HG02973 (cell line): ENCODE results near the gene OLAH.
"Not testable (repeated sequence)": the region's sequence is repeated elsewhere in the genome, so short reads cannot be mapped to it uniquely, and the experiment has no call there.

Source experiments
- ATAC-seq: cut with Tn5 transposase; IDR thresholded peaks from one replicate; pipeline ENCODE4 v1.9.1; 2021; ENCODE audit warnings: moderate library complexity; ENCODE audit not compliant: unreplicated experiment

OLAH gene

GRCh38 chr10:15043674-15044073 lies at the start of gene OLAH:
OLAH (plus strand) TSS chr10:15043943; CDS start chr10:15047289, 3,346 bp downstream.
- ATAC-seq = no peak

GRCh38 chr10:14995964-14996565 lies 47.7 kb upstream of the OLAH start:
- ATAC-seq = no peak

- not testable (repeated sequence) for ATAC-seq
Measured at GRCh38 chr10:15013530-15013929, 30.2 kb upstream of the OLAH start.

GRCh38 chr10:15015451-15015850 lies 28.3 kb upstream of the OLAH start:
- ATAC-seq = no peak

GRCh38 chr10:15020966-15021365 lies 22.8 kb upstream of the OLAH start:
- ATAC-seq = not testable (repeated sequence)

- not testable (repeated sequence) for ATAC-seq
Measured at GRCh38 chr10:15023079-15023478, 20.7 kb upstream of the OLAH start.

GRCh38 chr10:15024017-15025004 lies 19.4 kb upstream of the OLAH start:
- peak; percentile 59 for ATAC-seq

- ATAC-seq = not testable (repeated sequence)
Measured at GRCh38 chr10:15025040-15025439, 18.7 kb upstream of the OLAH start.

- ATAC-seq = no peak
Measured at GRCh38 chr10:15027741-15028140, 16.0 kb upstream of the OLAH start.

- no peak for ATAC-seq
Measured at GRCh38 chr10:15035385-15036301, 8.1 kb upstream of the OLAH start.

- no peak for ATAC-seq
Measured at GRCh38 chr10:15037691-15038090, 6.1 kb upstream of the OLAH start.

- ATAC-seq = no peak
Measured at GRCh38 chr10:15038416-15038815, 5.3 kb upstream of the OLAH start.

- no peak for ATAC-seq
Measured at GRCh38 chr10:15045380-15045779, 1.6 kb downstream of the OLAH start.

GRCh38 chr10:15046626-15047025 lies 2.9 kb downstream of the OLAH start:
- ATAC-seq = no peak

GRCh38 chr10:15049533-15049932 lies 5.8 kb downstream of the OLAH start:
- no peak for ATAC-seq

GRCh38 chr10:15052121-15052520 lies 8.4 kb downstream of the OLAH start:
- no peak for ATAC-seq

- no peak for ATAC-seq
Measured at GRCh38 chr10:15053061-15053460, 9.3 kb downstream of the OLAH start.

- ATAC-seq = no peak
Measured at GRCh38 chr10:15058689-15059088, 14.9 kb downstream of the OLAH start.

- no peak for ATAC-seq
Measured at GRCh38 chr10:15059914-15060313, 16.2 kb downstream of the OLAH start.

GRCh38 chr10:15060638-15061037 lies 16.9 kb downstream of the OLAH start:
- no peak for ATAC-seq

- no peak for ATAC-seq
Measured at GRCh38 chr10:15067154-15067553, 23.4 kb downstream of the OLAH start.
